HG03469 (cell line): ENCODE results near the gene ICE2.

Experiments
- ATAC-seq: cut with Tn5 transposase; IDR thresholded peaks from one replicate; pipeline ENCODE4 v1.9.1; 2021; ENCODE audit warnings: mild to moderate bottlenecking, moderate library complexity, moderate number of reproducible peaks; ENCODE audit not compliant: unreplicated experiment

ICE2 gene

GRCh38 chr15:60372756-60373155 lies 106.2 kb downstream of the ICE2 start:
- ATAC-seq, result no peak

DNA sequence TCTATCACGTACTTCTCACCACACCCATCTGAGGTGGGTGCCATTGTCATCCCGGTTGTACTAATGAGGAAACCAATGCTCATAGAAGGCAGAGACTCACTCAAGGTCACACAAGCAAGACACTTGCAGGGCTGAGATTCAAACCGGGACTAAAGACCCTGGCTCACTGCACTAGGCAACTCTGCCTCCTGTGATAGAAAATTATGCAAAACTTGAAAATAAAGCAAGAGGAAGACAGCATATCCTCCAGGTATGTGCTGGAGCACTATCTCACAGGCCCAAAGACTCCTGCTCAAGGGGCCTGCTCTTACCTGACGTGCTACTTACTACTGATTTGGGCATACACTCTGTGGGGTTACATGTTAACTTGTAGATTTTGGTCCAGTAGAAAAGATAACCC lies 106.7 kb downstream of the ICE2 start:
- no peak for ATAC-seq

- ATAC-seq, result no peak
Measured at GRCh38 chr15:60371175-60372051, 107.5 kb downstream of the ICE2 start.

DNA sequence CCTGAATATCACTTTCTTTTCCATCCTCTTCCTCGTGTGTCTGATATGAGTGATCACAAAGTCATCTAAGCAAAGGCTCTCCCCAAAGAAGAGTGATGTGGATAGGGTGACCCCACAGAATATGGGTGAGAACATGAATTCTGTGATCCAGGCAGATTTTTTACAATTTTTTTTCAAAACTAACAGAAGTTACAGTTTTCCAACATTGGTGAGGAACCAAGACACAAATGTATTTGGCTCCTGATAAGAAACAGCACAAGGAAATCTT lies 108.1 kb downstream of the ICE2 start:
- ATAC-seq, result no peak

GRCh38 chr15:60370105-60370868 lies 108.7 kb downstream of the ICE2 start:
- no peak for ATAC-seq

DNA sequence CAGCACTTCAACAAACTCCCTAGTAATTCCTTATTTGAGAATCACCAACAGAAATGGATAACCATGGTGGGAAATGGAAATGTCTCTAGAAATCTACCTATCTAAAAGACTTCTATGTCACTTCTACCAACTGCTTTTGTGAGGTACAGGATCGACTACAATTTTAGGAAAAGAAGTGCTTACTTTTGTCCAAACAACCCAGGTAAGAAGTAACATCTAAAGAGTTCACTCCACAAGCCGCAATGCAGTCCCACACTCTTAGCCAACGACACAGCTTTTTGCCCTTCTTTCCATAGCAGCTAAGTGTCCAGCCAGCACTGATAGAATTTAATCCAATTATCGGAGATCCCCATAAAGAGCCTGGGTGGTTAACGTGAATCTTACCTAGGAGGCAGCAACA lies 109.2 kb downstream of the ICE2 start:
- ATAC-seq, result no peak
